Measurements from ENCODE around the gene NDRG4.

DNA sequence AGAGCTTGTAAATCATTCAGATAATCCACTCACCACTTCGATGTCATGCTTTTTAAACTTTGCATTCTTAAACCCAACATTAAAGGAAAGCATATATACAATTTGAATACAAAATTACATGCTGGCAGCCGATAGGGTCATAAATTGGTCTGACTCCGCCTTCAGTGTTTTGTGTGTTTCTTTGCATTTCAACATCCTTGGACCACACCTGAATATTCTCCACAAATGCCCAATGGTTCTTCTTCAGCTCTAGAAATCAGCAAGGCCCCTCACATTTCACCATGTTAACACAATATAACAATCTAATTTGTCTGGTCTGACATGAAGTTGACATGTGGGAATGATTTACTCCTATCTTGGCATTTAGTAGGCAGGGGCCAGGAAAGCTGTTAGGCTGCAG lies 32.5 kb downstream of the NDRG4 start:
- TF ChIP-seq, protein P1, sequence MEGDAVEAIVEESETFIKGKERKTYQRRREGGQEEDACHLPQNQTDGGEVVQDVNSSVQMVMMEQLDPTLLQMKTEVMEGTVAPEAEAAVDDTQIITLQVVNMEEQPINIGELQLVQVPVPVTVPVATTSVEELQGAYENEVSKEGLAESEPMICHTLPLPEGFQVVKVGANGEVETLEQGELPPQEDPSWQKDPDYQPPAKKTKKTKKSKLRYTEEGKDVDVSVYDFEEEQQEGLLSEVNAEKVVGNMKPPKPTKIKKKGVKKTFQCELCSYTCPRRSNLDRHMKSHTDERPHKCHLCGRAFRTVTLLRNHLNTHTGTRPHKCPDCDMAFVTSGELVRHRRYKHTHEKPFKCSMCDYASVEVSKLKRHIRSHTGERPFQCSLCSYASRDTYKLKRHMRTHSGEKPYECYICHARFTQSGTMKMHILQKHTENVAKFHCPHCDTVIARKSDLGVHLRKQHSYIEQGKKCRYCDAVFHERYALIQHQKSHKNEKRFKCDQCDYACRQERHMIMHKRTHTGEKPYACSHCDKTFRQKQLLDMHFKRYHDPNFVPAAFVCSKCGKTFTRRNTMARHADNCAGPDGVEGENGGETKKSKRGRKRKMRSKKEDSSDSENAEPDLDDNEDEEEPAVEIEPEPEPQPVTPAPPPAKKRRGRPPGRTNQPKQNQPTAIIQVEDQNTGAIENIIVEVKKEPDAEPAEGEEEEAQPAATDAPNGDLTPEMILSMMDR (IDR thresholded peaks at IDR 0.05): no peak
- TF ChIP-seq POLR2A (IDR thresholded peaks at IDR 0.05): no peak
